H9 (cell line): ENCODE results near the gene STARD8. TPM values are rescaled to one million over a fixed set of nuclear protein-coding genes. Genes with fewer than 3 reads are reported as not detected.

ENCODE experiments used
- DNase-seq: peaks from one replicate; pipeline ENCODE4 v3.0.0-alpha.2; 2017
- H2AFZ ChIP-seq: one replicate; pipeline ENCODE4 v1.6.1; 2013; ENCODE audit warnings: mild to moderate bottlenecking, low read length, control low read depth, moderate library complexity
- H2AK5ac ChIP-seq: 2 replicates; pipeline ENCODE4 v1.6.1; 2013; ENCODE audit warnings: low read length, control low read depth, mixed read lengths; ENCODE audit not compliant: insufficient read length
- H2BK120ac ChIP-seq: one replicate; pipeline ENCODE4 v1.6.1; 2013; ENCODE audit warnings: low read depth, mild to moderate bottlenecking, low read length, control low read depth, inconsistent platforms; ENCODE audit not compliant: poor library complexity, severe bottlenecking
- H2BK12ac ChIP-seq: 2 replicates; pipeline ENCODE4 v1.6.1; 2013; ENCODE audit warnings: low read length, control low read depth, mixed read lengths, low read depth; ENCODE audit not compliant: insufficient read length
- H2BK15ac ChIP-seq: 2 replicates; pipeline ENCODE4 v1.6.1; 2013; ENCODE audit warnings: low read depth, low read length, control low read depth
- H2BK20ac ChIP-seq: one replicate; pipeline ENCODE4 v1.6.1; 2013; ENCODE audit warnings: low read depth, mild to moderate bottlenecking, low read length, control low read depth, inconsistent platforms; ENCODE audit not compliant: poor library complexity, severe bottlenecking
- H2BK5ac ChIP-seq: 2 replicates; pipeline ENCODE4 v1.6.1; 2013; ENCODE audit warnings: low read length, control low read depth, mixed read lengths; ENCODE audit not compliant: insufficient read length
- H3K14ac ChIP-seq: 2 replicates; pipeline ENCODE4 v1.6.1; 2013; ENCODE audit warnings: low read length, control low read depth; ENCODE audit not compliant: insufficient read depth
- H3K18ac ChIP-seq: 2 replicates; pipeline ENCODE4 v1.6.1; 2013; ENCODE audit warnings: low read depth, mild to moderate bottlenecking, mixed read lengths, low read length, control low read depth; ENCODE audit not compliant: insufficient read length
- H3K23ac ChIP-seq: 2 replicates; pipeline ENCODE4 v1.6.1; 2013; ENCODE audit warnings: low read length, control low read depth, mixed read lengths, low read depth; ENCODE audit not compliant: insufficient read length
- H3K23me2 ChIP-seq: 2 replicates; pipeline ENCODE4 v1.6.1; 2013; ENCODE audit warnings: low read depth, mild to moderate bottlenecking, mixed read lengths, low read length, control low read depth; ENCODE audit not compliant: insufficient read length, poor library complexity, severe bottlenecking
- H3K27ac ChIP-seq: 2 replicates; pipeline ENCODE4 v1.5.1; 2013; ENCODE audit warnings: low read length, control low read depth, mixed read lengths, low read depth; ENCODE audit not compliant: insufficient read length
- H3K27me3 ChIP-seq: 2 replicates; pipeline ENCODE4 v1.6.1; 2013; ENCODE audit warnings: low read length, control low read depth, inconsistent platforms; ENCODE audit not compliant: insufficient read depth
- H3K4ac ChIP-seq: 2 replicates; pipeline ENCODE4 v1.6.1; 2013; ENCODE audit warnings: low read depth, mild to moderate bottlenecking, control low read depth, inconsistent platforms, low read length, moderate library complexity
- H3K4me1 ChIP-seq: 2 replicates; pipeline ENCODE4 v1.6.1; 2013; ENCODE audit warnings: low read length, control low read depth, inconsistent platforms; ENCODE audit not compliant: insufficient read depth
- H3K4me2 ChIP-seq: 2 replicates; pipeline ENCODE4 v1.6.1; 2013; ENCODE audit warnings: low read length, control low read depth, mixed read lengths; ENCODE audit not compliant: insufficient read length, insufficient read depth
- H3K56ac ChIP-seq: 2 replicates; pipeline ENCODE4 v1.6.1; 2013; ENCODE audit warnings: low read depth, mild to moderate bottlenecking, mixed read lengths, low read length, control low read depth; ENCODE audit not compliant: insufficient read length
- H3K79me1 ChIP-seq: 2 replicates; pipeline ENCODE4 v1.6.1; 2013; ENCODE audit warnings: low read depth, mild to moderate bottlenecking, moderate library complexity, low read length, control low read depth, inconsistent platforms; ENCODE audit not compliant: insufficient read depth, poor library complexity, severe bottlenecking
- H3K79me2 ChIP-seq: 2 replicates; pipeline ENCODE4 v1.6.1; 2013; ENCODE audit warnings: low read length, control low read depth, inconsistent platforms; ENCODE audit not compliant: insufficient read depth
- H3K9ac ChIP-seq: 2 replicates; pipeline ENCODE4 v1.6.1; 2013; ENCODE audit warnings: low read length, control low read depth, mixed read lengths; ENCODE audit not compliant: insufficient read length; ENCODE audit errors: extremely low read depth
- H3K9me3 ChIP-seq: one replicate; pipeline ENCODE4 v1.6.1; 2013; ENCODE audit warnings: low read depth, low read length, inconsistent platforms; ENCODE audit not compliant: control insufficient read depth
- H3T11ph ChIP-seq: one replicate; pipeline ENCODE4 v1.6.1; 2013; ENCODE audit warnings: mild to moderate bottlenecking, low read length, control low read depth, inconsistent platforms
- H4K20me1 ChIP-seq: one replicate; pipeline ENCODE4 v1.6.1; 2013; ENCODE audit not compliant: control insufficient read depth, insufficient read length, insufficient read depth
- H4K5ac ChIP-seq: 2 replicates; pipeline ENCODE4 v1.6.1; 2013; ENCODE audit warnings: low read depth, mild to moderate bottlenecking, mixed read lengths, low read length, control low read depth; ENCODE audit not compliant: insufficient read length
- H4K8ac ChIP-seq: replicated peaks from 2 replicates; pipeline ENCODE4 v1.6.1; 2013; ENCODE audit warnings: low read length, control low read depth, mixed read lengths, low read depth; ENCODE audit not compliant: insufficient read length
- H4K91ac ChIP-seq: 2 replicates; pipeline ENCODE4 v1.6.1; 2013; ENCODE audit warnings: low read depth, mild to moderate bottlenecking, moderate library complexity, mixed read lengths, low read length, control low read depth; ENCODE audit not compliant: insufficient read length
- H3K27ac Mint-ChIP-seq, 3 experiments: 2 replicates in 2 of 3; 3 replicates in 1 of 3; pipeline ENCODE4 v1.8.0; 2020 to 2021; ENCODE audit warnings: mixed read lengths in 3 of 3, mild to moderate bottlenecking in 1 of 3, moderate library complexity in 1 of 3
- H3K27me3 Mint-ChIP-seq: 2 replicates; pipeline ENCODE4 v1.8.0; 2021; ENCODE audit warnings: low read depth, mild to moderate bottlenecking, moderate library complexity, mixed read lengths
- H3K36me3 Mint-ChIP-seq, 3 experiments: 2 replicates in 2 of 3; 3 replicates in 1 of 3; pipeline ENCODE4 v1.8.0; 2020 to 2021; ENCODE audit warnings: low read depth in 3 of 3, mixed read lengths in 3 of 3; ENCODE audit not compliant: insufficient read depth in 1 of 3
- H3K4me1 Mint-ChIP-seq, 2 experiments: 2 replicates each; pipeline ENCODE4 v1.8.0; 2020; ENCODE audit warnings: mixed read lengths in 2 of 2
- H3K4me3 Mint-ChIP-seq, 2 experiments: 2 replicates in 1 of 2; 3 replicates in 1 of 2; pipeline ENCODE4 v1.8.0; 2020 to 2021; ENCODE audit warnings: mild to moderate bottlenecking in 2 of 2, mixed read lengths in 2 of 2, moderate library complexity in 1 of 2
- H3K9me3 Mint-ChIP-seq, 2 experiments: 2 replicates in 1 of 2; 3 replicates in 1 of 2; pipeline ENCODE4 v1.8.0; 2020; ENCODE audit warnings: mild to moderate bottlenecking in 2 of 2, mixed read lengths in 2 of 2, moderate library complexity in 1 of 2
- WGBS: extraction: QIAGEN DNeasy Blood & Tissue Kit; methylation state at CpG from one replicate; pipeline ENCODE4 v1.1.7; 2013; ENCODE audit warnings: missing lambda C conversion rate, low lambda C conversion rate, mixed read lengths; ENCODE audit not compliant: insufficient read length; ENCODE audit errors: extremely low coverage; 5-methylcytosine and 5-hydroxymethylcytosine counted together
- total RNA-seq: library from RNA; stranded (reverse); gene quantifications from 2 replicates; pipeline ENCODE4 v1.2.1, GENCODE V29; 2021
- TF ChIP-seq, protein P1 (sequence below): fragments of 200-600 bp; sonication (generic); conservative IDR thresholded peaks from 3 replicates; pipeline ENCODE4 v1.8.0; 2021; ENCODE audit warnings: antibody characterized with exemption, mild to moderate bottlenecking

Gene STARD8
- total RNA-seq, 1 experiment from 2014 or later = 0.52 TPM

DNA sequence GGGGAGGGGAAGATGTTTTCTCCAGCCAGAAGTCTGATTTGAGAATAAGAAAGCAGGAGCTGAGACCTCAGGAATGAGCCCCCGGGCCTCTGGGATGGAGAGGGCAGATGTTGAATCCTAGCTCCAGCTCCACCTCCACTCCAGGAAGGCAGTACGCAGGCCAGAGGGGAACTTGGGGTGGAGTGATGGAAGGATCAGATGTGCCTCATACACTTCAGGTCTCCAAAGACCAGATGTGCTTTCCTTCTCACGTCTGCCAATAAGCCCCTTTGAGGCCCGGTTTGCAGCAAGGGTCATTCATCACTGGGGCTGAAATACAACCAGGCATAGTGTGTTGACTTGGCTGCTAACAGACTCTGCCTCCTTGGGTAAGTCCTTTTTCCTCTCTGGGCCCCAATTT, 28.1 kb downstream of the STARD8 start:
- H2AK5ac ChIP-seq = no peak overlapping the region
- no peak overlapping the region for H3T11ph ChIP-seq
- peaks cover 9% of the 10 kb centered on the region; the same call in 1 of the 2 replicates for H3K4me1 ChIP-seq
- H3K79me1 ChIP-seq = no peaks in the 10 kb centered on the region
- no peak overlapping the region for H3K18ac ChIP-seq
- H3K9me3 ChIP-seq = peaks cover 39% of the 10 kb centered on the region
- no peaks in the 10 kb centered on the region for H3K79me2 ChIP-seq
- H2AFZ ChIP-seq = no peak overlapping the region
- no peak overlapping the region for H4K8ac ChIP-seq
- H3K9ac ChIP-seq = no peak overlapping the region
- no CpG with 5 or more reads among the region's 4 CpGs for WGBS
- no peak for DNase-seq
- Mint-ChIP-seq H3K27me3 (no peaks in the 10 kb centered on the region; the same call in 1 of the 2 replicates), H3K4me1 (peaks cover 49% of the 10 kb centered on the region in 2 experiments), H3K27ac (no peak overlapping the region), H3K4me3 (no peak overlapping the region), H3K9me3 (peaks cover 75 to 76% of the 10 kb centered on the region in 2 experiments), H3K36me3 (peaks cover 0 to 3% (median 2%) of the 10 kb centered on the region in 3 experiments; a peak in 3 of 7 replicates)
- TF ChIP-seq, protein P1, sequence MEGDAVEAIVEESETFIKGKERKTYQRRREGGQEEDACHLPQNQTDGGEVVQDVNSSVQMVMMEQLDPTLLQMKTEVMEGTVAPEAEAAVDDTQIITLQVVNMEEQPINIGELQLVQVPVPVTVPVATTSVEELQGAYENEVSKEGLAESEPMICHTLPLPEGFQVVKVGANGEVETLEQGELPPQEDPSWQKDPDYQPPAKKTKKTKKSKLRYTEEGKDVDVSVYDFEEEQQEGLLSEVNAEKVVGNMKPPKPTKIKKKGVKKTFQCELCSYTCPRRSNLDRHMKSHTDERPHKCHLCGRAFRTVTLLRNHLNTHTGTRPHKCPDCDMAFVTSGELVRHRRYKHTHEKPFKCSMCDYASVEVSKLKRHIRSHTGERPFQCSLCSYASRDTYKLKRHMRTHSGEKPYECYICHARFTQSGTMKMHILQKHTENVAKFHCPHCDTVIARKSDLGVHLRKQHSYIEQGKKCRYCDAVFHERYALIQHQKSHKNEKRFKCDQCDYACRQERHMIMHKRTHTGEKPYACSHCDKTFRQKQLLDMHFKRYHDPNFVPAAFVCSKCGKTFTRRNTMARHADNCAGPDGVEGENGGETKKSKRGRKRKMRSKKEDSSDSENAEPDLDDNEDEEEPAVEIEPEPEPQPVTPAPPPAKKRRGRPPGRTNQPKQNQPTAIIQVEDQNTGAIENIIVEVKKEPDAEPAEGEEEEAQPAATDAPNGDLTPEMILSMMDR = no peak
- no peaks in the 10 kb centered on the region for H3K23me2 ChIP-seq
- H3K23ac ChIP-seq = no peak overlapping the region
- no peak overlapping the region for H3K27ac ChIP-seq
- H3K14ac ChIP-seq = no peak overlapping the region
- H3K27me3 ChIP-seq = no peaks in the 10 kb centered on the region
- H2BK12ac ChIP-seq = no peak overlapping the region
- H3K56ac ChIP-seq = no peak overlapping the region
- no peak overlapping the region for H2BK120ac ChIP-seq
- no peak overlapping the region for H2BK5ac ChIP-seq
- H4K20me1 ChIP-seq = no peaks in the 10 kb centered on the region
- no peak overlapping the region for H4K91ac ChIP-seq
- no peak overlapping the region for H3K4ac ChIP-seq
- H2BK15ac ChIP-seq = no peak overlapping the region
- no peak overlapping the region for H4K5ac ChIP-seq
- no peak overlapping the region for H2BK20ac ChIP-seq
- no peak overlapping the region for H3K4me2 ChIP-seq
